Posterior cingulate gyrus (tissue), 11 donors: ENCODE measurements around the gene CCDC188.

Source experiments
- DNase-seq, 10 donors: peaks; one replicate each; pipeline versions ENCODE4 v3.0.0 to v3.0.0-alpha.2; 2020 to 2021; ENCODE audit warnings: mixed read lengths in 3 of 10
- intact Hi-C: fragments of 100-400 bp; cut with DNase I; formaldehyde crosslinking; loops from one replicate; pipeline ENCODE4 v1.15.1; 2023

Gene CCDC188

DNA sequence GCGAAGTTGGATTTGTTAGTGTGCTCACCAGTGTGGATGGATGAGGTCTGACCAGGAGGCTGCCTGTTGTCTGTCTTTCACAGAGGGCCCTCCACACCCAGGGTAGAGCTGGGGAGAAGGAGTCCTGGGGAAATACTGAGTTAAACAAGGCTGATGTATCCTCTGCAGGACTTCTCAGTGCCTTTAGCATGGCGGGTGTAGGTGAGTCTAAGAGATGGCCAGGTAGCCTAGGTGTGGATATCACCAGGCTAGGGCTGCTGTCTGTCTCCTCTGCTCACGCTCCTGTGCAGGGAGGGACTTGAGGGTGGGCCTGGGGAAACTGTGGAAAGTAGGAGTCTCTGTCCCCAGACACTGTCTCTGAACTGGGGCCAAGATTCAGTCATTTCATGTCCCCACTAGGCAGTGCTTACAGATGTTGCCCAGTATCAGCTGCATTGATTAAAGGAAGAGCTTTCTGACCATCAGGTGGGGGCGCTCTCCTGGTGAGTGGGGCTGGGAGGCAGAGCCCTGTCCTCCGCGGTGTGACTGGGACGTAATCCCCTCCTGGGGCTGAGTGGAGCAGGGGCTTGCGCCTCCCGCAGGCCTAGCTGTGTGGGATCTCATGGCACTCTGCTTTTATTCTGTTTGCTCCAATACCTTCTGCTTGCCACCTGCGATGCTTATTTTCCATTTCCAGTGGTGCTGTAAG lies 35.5 kb upstream of the CCDC188 start:
- intact Hi-C loops = no loop called here
- no peak for DNase-seq

DNA sequence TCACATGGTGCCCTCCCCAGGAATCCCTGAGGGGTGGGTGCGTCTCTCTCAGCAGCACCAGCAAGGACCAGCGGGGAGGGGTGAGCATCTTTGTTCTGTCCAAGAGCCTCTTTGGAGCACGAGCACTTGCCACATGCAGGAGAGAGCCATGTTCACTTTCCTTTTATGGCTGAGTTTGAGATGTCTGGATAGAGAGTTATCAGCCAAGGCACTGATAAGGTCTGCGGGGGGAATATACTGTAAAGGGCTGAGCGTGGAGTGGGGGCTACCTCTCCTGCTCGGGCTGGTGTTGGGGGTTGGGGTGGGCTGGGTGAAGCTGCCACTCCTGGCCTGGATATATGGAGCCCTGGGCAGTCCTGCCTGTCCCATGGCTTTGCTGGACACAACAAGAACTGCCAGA lies 34.9 kb upstream of the CCDC188 start:
- DNase-seq = no peak
- intact Hi-C loops = no loop called here

DNA sequence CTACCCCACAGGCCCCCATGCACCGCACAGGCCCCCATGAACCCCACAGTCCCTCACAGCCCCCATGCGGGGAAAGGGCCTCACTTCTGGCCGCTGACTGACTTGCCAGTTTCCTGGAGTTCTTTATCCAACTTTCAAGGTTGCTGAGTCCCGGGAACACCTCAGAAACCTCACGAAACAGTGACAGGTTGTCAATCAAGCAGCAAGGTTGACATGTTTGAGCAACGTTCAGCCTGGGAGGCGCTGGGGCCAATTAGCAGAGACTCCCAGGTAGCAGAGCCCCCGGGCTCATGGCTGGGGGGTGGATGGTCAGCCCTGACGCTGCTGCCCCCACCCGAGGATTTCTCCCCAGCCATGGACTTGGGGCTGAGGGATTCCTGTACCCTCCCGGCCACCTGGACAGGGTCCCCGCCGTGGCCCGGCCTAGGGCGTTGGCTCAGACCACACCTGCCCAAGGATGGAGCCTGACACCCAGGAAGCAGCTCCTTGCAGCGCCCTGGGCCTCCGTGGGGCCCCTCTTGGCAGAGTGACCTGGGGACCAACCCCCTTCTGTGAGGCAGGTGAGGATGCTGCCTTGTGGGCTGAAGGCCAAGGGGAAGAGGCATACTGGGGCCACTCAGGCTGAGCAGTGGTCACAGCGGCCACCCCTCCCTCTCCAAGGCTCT lies 33.8 kb upstream of the CCDC188 start:
- intact Hi-C loops = no loop called here
- no peak for DNase-seq

DNA sequence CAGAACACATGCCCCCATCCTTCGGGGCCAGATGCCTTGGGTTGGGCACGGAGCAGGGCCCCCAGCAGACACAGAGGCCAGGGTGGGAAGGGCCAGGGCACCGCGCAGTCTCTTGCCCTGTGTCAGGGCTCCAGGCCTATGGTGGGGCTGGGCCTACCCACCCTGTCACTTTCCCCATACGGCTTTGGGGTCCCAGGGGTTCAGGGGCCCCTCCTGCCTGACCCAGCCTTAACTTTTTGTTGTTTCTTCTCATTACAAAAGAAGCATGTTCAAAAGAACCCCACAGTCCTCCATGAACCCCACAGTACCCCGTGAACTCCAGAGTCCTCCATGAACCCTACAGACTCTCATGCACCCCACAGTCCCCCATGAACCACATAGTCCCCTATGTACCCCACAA lies 33.0 kb upstream of the CCDC188 start:
- no peak for DNase-seq

DNA sequence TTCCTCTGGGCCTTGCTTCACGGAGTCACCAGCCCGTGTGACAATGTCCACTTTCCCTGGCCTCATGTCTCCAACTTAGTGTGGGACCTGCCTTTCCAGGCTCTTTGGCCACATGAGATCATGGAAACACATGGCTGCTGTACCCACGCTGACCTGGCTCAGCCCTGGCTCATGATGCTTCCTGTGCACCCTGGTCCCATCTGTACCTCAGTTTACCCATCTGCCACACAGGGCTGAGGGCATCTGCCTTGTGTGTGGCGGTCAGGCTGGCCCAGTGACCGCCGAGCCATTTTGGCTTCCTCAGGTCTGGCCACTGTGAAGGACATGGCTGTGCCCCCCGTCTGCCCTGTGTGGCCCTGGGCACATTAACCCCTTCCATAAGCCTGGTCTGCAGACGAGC lies 32.2 kb upstream of the CCDC188 start:
- no peak for DNase-seq
- intact Hi-C loops = no loop called here

More for the DNA sequence above, 33.0 kb upstream of the CCDC188 start:
- intact Hi-C loops = no loop called here

DNA sequence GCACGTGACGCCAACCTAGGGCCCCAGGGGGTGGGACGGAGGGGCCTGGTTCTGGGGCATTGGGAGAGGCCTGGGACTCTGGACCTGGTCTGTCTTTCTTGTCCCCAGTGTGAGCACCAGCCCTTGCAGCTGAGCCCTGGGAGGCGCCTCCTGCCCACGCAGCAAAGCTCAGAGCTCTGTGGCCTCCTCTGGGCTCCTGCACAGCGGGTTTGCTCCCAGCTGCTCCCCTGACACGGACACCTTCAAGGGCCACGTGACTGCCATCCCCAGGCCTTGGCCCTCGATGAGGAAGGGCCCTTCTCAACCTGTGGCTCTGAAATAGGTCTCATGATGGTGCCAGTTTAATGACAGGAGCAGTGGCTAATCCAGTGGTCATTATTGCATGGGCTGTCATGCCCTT lies 31.5 kb upstream of the CCDC188 start:
- DNase-seq = no peak
- intact Hi-C loops = no loop called here

DNA sequence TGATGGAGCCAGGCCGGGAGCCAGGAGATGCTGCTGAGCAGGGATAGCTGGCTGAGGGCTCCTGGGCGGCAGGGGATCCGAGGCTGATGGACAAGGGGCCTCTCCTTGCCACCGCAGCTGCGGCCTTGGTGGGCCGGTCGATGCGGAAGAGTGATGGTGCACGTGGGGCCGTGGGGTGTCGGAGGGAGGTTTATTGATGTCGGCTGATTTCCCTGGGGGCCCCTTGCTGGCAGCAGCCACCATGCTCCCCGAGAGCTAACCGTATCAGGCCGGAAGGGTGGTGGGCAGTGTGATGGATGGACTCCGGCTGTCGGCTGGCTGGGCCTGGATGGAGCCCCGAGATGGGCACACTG lies 31.0 kb upstream of the CCDC188 start:
- DNase-seq = no peak
- intact Hi-C loops = no loop called here

DNA sequence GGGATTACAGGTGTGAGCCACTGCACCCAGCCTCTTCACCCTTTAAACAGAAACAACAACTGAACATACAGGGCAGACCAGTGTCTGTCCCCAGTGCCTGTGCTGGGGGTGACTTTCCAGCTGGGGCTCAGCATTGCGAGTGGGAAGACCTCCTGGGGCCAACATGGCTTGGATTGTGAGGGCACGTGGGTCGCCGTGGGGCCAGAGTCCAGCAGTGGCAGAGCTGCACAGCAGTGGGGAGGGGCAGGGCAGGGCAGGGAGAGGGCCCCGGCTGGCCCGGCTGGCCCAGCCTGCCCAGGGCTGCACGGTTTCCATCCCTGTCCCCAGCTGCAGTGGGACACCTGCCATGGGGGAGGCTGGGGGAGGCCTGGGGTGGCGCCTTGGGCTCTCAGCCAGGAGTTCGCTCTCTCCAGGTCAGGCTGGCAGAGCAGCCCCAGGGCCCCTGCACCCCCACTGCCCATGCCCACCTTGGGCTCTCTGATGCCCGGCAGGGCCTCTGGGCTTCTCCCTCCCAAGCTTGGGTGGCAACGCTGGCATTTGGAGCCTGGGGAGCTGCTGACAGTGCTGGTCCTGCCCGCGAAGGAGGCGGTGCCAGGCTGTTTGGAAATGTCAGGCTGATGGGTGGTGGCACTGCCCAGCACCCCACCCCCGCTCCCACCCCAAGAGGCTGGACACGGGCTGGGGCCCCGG lies 30.5 kb upstream of the CCDC188 start:
- no peak for DNase-seq
- intact Hi-C loops = no loop called here

DNA sequence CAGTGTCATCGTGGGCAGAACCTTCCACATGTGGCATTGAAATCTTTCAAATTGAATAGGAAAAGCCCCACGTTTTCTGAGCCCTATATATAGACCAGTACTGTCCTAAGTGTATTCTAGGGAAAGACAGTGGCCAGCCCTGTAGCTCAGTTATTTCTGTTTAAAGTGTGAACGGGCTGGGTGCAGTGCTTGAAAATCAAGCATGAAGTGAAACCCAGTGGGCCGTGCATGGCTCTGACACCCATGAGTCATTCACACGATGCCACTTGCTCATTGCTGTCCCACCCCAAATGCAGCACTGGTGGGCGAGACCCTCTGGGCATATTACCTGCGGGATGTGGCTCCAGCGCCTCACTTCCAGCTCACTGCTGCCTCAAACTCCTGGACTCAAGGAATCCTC lies 29.8 kb upstream of the CCDC188 start:
- no peak for DNase-seq

DNA sequence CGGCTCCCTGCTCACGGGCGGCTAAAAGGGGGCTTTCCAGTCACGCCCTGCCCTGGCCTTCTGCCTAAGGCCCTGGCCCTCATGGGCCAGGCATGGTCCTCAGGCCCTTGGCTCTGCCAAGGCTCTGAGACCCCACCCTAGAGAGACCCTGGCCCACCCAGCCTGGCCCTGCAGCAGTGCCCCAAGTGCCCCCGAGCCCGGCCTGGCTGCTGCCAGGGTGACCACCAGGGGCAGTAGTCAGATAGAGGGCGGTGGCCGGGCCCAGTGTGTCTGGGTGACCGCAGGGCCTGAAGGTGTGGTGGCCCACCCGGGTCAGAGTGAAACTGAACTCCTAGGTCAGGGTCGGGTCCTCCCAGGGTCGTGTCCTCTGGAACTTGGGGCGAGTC lies 29.4 kb upstream of the CCDC188 start:
- intact Hi-C loops = no loop called here
- no peak for DNase-seq

More for the DNA sequence above, 29.8 kb upstream of the CCDC188 start:
- intact Hi-C loops = no loop called here

DNA sequence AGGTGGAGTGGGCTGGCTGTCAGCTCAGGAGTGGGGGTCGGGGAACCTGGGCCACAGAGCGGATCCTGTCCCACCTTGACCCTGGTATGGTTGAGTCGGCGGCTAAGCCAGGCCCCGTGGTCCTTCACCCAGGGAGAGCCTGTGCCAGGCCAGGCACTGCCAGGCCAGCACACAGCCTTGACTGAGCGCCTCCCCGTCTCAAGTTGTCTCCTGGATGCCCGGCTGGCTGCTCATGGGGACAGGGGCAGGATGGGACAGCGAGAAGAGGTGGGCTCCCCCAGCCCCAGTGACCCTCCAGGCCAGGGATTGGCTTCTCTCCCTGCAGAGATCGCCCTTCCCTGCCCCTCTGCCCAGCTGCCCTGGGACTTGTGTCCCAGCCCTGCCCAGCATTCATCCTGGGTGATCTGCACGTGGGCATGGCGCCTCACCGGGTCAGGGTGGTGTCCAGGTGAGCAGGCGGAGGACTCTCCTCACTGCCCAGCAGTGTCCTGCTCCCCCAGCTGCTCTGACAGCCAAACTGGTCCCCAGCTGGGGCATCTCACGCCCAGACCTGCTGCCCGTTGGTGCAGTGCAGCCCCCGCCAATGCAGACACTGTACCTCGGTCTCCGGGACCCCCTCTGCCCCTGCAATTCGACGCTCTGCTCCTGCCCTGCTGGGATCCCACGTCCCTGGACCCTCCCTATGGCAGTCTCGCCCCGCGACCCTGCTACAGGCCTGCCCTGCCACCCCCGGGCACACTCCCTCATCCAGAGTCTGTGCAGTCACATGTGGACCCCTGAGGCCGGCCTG lies 28.8 kb upstream of the CCDC188 start:
- intact Hi-C loops = no loop called here
- DNase-seq = no peak

DNA sequence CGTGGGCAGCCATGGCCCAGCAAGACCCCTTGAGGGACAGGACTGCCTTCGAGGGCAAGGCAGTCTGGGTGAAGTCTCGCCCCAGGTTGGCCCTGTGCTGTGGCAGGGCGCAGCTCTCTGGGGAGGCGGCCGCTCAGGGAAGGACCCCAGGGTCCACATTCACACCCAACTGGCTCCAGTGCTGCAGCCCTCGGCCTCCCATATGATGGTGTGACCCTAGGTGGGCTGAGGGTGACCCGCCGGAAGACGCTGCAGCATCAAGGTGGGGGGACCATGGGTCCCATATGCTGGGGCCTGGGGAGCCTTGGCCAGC lies 28.0 kb upstream of the CCDC188 start:
- DNase-seq = no peak
- intact Hi-C loops = no loop called here

DNA sequence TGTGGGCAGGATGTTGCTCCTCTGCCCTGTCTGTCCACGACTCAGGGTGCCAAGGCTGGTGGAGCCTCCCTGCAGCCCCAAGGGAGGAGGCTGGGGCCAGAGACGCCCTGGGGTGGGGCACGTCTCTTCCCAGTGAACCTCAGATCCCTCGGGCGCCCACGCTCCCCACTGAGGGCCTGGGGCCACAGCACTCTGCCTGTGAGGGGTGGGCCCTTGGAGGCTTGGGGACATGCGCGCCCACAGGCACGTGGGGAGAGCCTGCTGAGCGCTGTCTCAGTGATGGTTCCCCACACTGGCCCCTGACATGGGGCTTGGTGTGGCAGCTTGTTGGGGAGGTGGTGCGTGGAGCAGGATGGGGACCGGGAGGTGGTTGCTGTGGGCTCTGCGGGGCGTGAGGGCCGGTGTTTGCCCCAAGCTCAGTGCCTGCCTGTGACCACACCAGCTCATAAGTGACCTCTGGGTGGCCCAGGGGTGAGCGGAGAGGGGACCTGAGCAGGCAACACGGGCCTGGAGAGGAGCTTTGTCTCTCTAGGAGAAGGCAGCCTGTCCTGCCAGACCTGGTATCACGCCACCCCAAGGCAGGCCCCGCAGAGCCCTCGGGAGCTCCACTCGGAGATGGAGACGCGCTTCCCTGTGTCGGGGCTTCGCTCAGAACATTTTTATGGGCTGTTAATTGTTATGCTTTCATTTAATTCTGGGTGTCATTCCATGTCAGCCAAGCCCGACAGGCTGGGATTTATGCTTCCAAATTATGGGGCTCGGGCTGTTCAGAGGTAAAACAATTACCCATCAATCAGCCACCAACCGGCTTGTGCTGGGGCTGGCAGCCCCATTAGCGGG lies 27.4 kb upstream of the CCDC188 start:
- intact Hi-C loops = no loop called here
- no peak for DNase-seq

DNA sequence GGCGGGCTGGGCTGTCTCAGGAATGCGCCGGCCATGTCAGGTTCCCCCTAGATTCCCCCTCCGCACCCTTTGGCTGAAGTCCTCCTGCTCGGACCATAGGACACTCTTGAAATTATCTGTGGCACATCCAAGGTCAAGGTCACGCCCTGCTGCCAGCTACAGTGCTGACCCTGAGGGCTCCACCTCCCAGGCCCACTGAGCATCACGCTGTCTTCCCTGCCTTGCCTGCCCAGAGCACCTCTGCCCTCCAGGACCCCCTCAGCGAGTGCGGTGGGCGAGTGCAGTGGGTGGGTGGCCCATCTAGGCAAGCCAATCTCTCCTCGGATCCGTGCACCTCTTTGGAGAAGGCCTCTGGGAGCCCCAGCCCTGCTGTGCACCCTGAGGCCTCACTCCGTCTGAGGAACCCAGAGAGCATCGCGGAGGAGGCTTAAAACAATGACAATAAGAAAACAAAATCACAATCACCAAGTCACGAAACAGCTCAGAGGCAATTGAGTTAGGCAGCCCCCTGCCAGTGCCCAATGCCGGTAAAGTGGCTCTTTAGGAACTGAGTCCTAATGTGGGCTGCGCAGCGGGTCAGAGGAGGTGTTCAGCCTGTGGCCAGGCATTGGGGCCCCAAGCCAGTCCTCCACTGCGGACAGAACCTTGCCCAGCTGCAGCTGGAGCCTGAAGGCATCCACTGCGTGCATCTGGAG lies 26.5 kb upstream of the CCDC188 start:
- intact Hi-C loops = no loop called here
- no peak for DNase-seq

DNA sequence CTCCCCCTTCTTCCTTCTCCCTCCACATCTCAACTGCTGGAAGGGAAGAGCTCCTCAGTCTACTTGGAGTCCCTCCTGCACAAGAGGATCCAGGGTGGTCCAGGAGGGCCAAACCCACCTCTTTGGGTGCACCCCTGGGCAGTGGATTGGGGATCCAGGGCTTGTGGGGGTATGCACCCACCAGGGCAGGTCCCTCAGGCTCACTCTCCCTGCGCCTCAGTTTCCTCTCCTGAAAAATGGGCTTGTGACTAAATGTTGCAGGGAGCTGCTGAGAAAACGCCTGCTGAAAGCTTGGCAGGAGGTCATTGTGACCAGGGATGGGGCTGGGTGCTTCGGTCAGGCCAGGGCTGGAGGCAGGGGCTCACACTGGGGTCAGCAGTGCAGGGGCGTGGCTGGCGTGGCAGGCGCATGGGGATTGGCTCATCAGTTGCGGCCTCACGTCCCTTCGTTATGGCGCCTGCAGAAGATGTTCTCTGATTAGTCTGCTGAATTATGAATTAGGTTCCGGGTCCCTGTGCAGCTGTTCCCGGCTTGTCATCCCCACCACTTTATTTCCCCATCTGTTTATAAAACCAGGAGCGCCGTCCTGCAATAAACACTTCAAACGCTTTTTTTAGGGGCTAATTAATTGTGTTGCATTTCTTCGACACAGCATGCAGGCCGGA lies 25.7 kb upstream of the CCDC188 start:
- no peak for DNase-seq
- intact Hi-C loops = no loop called here

DNA sequence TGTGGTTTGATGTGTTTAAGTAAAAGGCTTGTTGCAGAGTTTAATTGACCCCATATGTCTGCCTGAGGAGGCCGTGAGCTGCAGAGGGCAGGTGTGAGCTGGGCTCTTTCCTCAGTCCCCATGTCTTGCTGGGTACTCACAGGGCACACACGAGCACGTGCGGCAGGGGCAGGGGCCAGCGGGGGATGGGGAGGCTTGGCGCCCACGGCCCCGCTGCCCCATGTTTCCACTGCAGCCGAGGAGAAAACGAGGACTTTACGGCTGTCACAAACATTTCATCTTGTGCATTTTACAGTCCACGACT lies 24.7 kb upstream of the CCDC188 start:
- intact Hi-C loops = no loop called here
- DNase-seq = no peak

DNA sequence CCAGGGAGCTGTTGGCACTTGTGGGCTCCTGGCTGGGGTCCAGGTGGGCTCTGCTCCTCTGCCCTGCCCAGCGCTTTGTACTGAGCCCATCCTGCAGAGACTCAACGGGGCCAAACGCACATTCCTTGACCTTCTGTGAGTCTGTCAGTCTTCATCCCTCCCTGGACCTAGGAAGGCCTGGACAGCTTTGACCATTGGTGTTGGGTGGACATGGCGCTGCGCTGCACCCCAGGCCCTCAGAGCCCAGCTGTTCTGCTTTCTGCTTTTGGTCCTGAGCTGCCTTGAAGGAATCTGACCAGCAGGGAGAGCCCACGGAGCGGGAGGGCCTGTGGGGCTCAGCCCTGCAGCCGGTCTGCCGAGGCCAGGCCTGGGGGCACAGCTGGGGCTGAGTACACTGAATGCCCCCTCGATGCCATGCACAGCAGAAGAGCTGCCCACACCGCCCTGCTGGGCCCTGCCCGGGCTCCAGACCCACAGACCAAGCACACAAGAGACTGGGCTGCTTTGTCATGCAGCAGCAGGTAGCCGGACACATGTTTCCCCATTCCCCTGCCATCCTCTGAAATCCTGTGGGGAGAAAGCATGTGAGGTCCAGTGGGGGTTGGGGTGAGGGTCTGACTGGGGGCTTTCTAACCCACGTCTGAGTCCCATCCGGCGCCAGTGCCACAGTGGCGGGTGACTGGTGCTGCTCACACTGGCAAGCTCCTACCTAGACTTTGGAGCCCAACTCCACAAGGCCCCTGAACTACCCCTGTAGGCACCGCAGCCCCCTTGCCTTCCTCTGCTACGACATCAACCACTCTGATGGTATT lies 24.1 kb upstream of the CCDC188 start:
- intact Hi-C loops = no loop called here
- DNase-seq = no peak

DNA sequence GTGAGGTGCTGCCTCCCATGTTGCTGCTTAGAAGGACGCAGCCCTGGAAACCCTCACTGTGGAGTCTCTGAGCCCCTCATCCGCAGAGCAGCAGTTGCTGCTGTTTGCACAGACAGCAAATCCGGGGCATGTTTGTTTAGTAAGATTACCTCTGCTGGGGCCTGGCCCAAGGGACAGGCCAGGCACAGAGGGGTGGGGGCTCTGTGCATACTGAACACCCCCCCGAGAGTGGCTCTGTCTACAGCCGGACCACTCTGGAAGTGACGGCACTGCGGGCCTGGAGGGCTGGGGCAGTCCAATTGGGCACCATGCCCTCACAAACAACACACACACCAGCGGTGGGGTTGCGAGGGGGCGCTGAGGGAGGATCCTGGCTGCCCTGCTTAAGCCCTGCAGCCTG lies 22.9 kb upstream of the CCDC188 start:
- DNase-seq = no peak
- intact Hi-C loops = no loop called here

DNA sequence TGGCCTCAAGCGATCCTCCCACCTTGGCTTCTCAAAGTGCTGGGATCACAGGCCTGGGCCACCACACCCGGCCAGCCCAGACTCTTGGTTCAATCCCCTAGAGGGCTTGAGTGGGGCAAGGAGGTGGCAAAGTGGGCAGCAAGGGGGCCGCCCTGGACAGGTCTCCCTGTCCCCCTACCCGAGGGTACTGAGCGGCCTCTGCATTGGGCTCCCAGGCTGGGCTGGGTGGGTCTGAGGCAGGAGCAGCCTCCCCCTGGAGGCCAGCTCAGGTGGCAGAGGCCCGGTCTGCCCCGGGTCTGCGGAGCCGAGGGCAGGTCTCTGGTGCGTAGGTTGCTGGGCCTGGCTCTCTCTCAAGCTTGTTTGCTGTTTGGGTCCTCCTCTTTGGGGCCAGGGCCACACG lies 22.4 kb upstream of the CCDC188 start:
- intact Hi-C loops = no loop called here

More for the DNA sequence above, 22.4 kb upstream of the CCDC188 start:
- DNase-seq = no peak
